ENCODE results near the gene RNF34.

DNA sequence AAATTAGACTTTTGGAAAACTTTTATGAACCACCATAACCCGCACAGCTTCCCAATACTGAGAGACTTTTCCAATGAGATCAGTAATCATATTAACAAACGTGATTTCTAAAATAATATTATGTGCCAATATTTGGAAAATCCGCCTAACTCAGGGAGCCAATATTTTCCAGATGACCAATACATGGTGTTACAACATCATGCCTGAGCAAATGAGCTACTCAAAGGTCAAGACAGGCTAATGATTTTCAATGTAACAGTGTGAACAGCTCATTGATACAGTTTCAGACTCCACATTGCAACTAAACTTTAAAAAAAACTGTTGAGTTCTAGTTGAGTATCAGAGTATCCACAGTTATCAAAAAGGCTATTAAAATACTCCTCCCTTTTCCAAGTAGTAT lies 46.8 kb downstream of the RNF34 start:
- TF ChIP-seq, protein P1, sequence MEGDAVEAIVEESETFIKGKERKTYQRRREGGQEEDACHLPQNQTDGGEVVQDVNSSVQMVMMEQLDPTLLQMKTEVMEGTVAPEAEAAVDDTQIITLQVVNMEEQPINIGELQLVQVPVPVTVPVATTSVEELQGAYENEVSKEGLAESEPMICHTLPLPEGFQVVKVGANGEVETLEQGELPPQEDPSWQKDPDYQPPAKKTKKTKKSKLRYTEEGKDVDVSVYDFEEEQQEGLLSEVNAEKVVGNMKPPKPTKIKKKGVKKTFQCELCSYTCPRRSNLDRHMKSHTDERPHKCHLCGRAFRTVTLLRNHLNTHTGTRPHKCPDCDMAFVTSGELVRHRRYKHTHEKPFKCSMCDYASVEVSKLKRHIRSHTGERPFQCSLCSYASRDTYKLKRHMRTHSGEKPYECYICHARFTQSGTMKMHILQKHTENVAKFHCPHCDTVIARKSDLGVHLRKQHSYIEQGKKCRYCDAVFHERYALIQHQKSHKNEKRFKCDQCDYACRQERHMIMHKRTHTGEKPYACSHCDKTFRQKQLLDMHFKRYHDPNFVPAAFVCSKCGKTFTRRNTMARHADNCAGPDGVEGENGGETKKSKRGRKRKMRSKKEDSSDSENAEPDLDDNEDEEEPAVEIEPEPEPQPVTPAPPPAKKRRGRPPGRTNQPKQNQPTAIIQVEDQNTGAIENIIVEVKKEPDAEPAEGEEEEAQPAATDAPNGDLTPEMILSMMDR (IDR thresholded peaks at IDR 0.05), result no peak
- no peak for TF ChIP-seq POLR2A (IDR thresholded peaks at IDR 0.05)

Measured in tibial nerve (tissue), 3 donors.